ENCODE measurements around the gene PHTF2.

The PHTF2 gene

GRCh38 chr7:77798394-77799077 lies at the start of gene PHTF2, which contains the start of gene TMEM60:
Gene PHTF2, plus strand, starts transcription at chr7:77798773.
Gene TMEM60, minus strand, starts transcription at chr7:77798434. Its CDS starts 4,061 bp downstream, at chr7:77794373.
- peak within 1 kb of the TSS; percentile 97 to 98 for H3K27ac Mint-ChIP-seq
- no peaks in the 10 kb centered on the region for H3K27me3 Mint-ChIP-seq
- peak within 1 kb of the TSS; percentile 94 to 99 for H3K4me3 Mint-ChIP-seq
- peaks cover 66% of the 10 kb centered on the region for H3K4me1 Mint-ChIP-seq
- peak; percentile 96 for ATAC-seq
- H3K9me3 Mint-ChIP-seq, result no peaks in the 10 kb centered on the region
- DNase-seq, result peak; percentile 89 to 93

- ATAC-seq (no peak), DNase-seq (no peak)
- H3K4me1 Mint-ChIP-seq, result peaks cover 48% of the 10 kb centered on the region
- no peak overlapping the region for H3K27ac Mint-ChIP-seq
- no peaks in the 10 kb centered on the region for H3K27me3 Mint-ChIP-seq
- no peak overlapping the region for H3K4me3 Mint-ChIP-seq
- no peaks in the 10 kb centered on the region for H3K9me3 Mint-ChIP-seq
These were observed 46.6 kb upstream of the PHTF2 start for GRCh38 chr7:77752016-77752415.

GRCh38 chr7:77753173-77753572 lies 45.4 kb upstream of the PHTF2 start:
- H3K27me3 Mint-ChIP-seq, result no peaks in the 10 kb centered on the region
- H3K4me3 Mint-ChIP-seq, result no peak overlapping the region
- peaks cover 46% of the 10 kb centered on the region for H3K4me1 Mint-ChIP-seq
- H3K9me3 Mint-ChIP-seq, result no peaks in the 10 kb centered on the region
- no peak overlapping the region for H3K27ac Mint-ChIP-seq
- no peak for ATAC-seq
- no peak for DNase-seq

GRCh38 chr7:77757589-77757988 lies 41.0 kb upstream of the PHTF2 start:
- H3K27ac Mint-ChIP-seq, result peak overlapping the region in 1 of 2 donors; percentile 50
- ATAC-seq (peak; percentile 96), DNase-seq (peak in 1 of 2 donors; percentile 27)
- peaks cover 41% of the 10 kb centered on the region for H3K4me1 Mint-ChIP-seq
- no peak overlapping the region for H3K4me3 Mint-ChIP-seq
- no peaks in the 10 kb centered on the region for H3K9me3 Mint-ChIP-seq
- H3K27me3 Mint-ChIP-seq, result no peaks in the 10 kb centered on the region

- Mint-ChIP-seq H3K27me3 (no peaks in the 10 kb centered on the region), H3K27ac (no peak overlapping the region), H3K4me3 (no peak overlapping the region), H3K9me3 (no peaks in the 10 kb centered on the region), H3K4me1 (peaks cover 34% of the 10 kb centered on the region)
- ATAC-seq, result peak; percentile 60
- DNase-seq, result peak; percentile 59 to 68
These were observed 39.2 kb upstream of the PHTF2 start for GRCh38 chr7:77759294-77759889.

- Mint-ChIP-seq H3K27me3 (no peaks in the 10 kb centered on the region), H3K27ac (no peak overlapping the region), H3K4me1 (peaks cover 31% of the 10 kb centered on the region), H3K4me3 (no peak overlapping the region), H3K9me3 (no peaks in the 10 kb centered on the region)
- no peak for ATAC-seq
- no peak for DNase-seq
These were observed 37.6 kb upstream of the PHTF2 start for GRCh38 chr7:77760809-77761453.

GRCh38 chr7:77765481-77765880 lies 33.1 kb upstream of the PHTF2 start:
- H3K4me3 Mint-ChIP-seq, result no peak overlapping the region
- no peak overlapping the region for H3K27ac Mint-ChIP-seq
- peaks cover 16% of the 10 kb centered on the region for H3K4me1 Mint-ChIP-seq
- H3K27me3 Mint-ChIP-seq, result no peaks in the 10 kb centered on the region
- DNase-seq, result no peak
- no peaks in the 10 kb centered on the region for H3K9me3 Mint-ChIP-seq
- no peak for ATAC-seq

- ATAC-seq (no peak), DNase-seq (no peak)
- Mint-ChIP-seq H3K4me3 (no peak overlapping the region), H3K9me3 (no peaks in the 10 kb centered on the region), H3K27ac (no peak overlapping the region), H3K4me1 (peaks cover 14% of the 10 kb centered on the region), H3K27me3 (no peaks in the 10 kb centered on the region)
These were observed 32.4 kb upstream of the PHTF2 start for GRCh38 chr7:77765906-77766800.

GRCh38 chr7:77766801-77767605 lies 31.6 kb upstream of the PHTF2 start:
- peaks cover 11% of the 10 kb centered on the region for H3K4me1 Mint-ChIP-seq
- H3K27me3 Mint-ChIP-seq, result no peaks in the 10 kb centered on the region
- no peak for ATAC-seq
- DNase-seq, result no peak
- no peaks in the 10 kb centered on the region for H3K9me3 Mint-ChIP-seq
- H3K4me3 Mint-ChIP-seq, result no peak overlapping the region
- H3K27ac Mint-ChIP-seq, result peak overlapping the region in 1 of 2 donors; percentile 34

- Mint-ChIP-seq H3K4me3 (no peak overlapping the region), H3K9me3 (no peaks in the 10 kb centered on the region), H3K4me1 (no peaks in the 10 kb centered on the region), H3K27me3 (no peaks in the 10 kb centered on the region), H3K27ac (peak overlapping the region in 1 of 2 donors; percentile 59)
- ATAC-seq, result no peak
- no peak for DNase-seq
These were observed 28.3 kb upstream of the PHTF2 start for GRCh38 chr7:77770316-77770715.

GRCh38 chr7:77771901-77772300 lies 26.7 kb upstream of the PHTF2 start:
- no peaks in the 10 kb centered on the region for H3K9me3 Mint-ChIP-seq
- DNase-seq, result no peak
- no peaks in the 10 kb centered on the region for H3K4me1 Mint-ChIP-seq
- H3K4me3 Mint-ChIP-seq, result no peak overlapping the region
- ATAC-seq, result no peak
- no peaks in the 10 kb centered on the region for H3K27me3 Mint-ChIP-seq
- no peak overlapping the region for H3K27ac Mint-ChIP-seq

- H3K4me1 Mint-ChIP-seq, result no peaks in the 10 kb centered on the region
- no peak overlapping the region for H3K27ac Mint-ChIP-seq
- H3K4me3 Mint-ChIP-seq, result no peak overlapping the region
- no peak for ATAC-seq
- no peaks in the 10 kb centered on the region for H3K9me3 Mint-ChIP-seq
- no peak for DNase-seq
- no peaks in the 10 kb centered on the region for H3K27me3 Mint-ChIP-seq
These were observed 20.0 kb upstream of the PHTF2 start for GRCh38 chr7:77778535-77778934.

- DNase-seq, result no peak
- no peak overlapping the region for H3K27ac Mint-ChIP-seq
- no peak overlapping the region for H3K4me3 Mint-ChIP-seq
- ATAC-seq, result no peak
- no peaks in the 10 kb centered on the region for H3K4me1 Mint-ChIP-seq
- H3K27me3 Mint-ChIP-seq, result no peaks in the 10 kb centered on the region
- H3K9me3 Mint-ChIP-seq, result peaks cover 0 to 13% of the 10 kb centered on the region in 2 donors
These were observed 16.2 kb upstream of the PHTF2 start for GRCh38 chr7:77782383-77782782.

GRCh38 chr7:77783111-77783510 lies 15.5 kb upstream of the PHTF2 start:
- Mint-ChIP-seq H3K4me1 (no peaks in the 10 kb centered on the region), H3K27ac (no peak overlapping the region), H3K4me3 (no peak overlapping the region), H3K27me3 (no peaks in the 10 kb centered on the region), H3K9me3 (peaks cover 0 to 13% of the 10 kb centered on the region in 2 donors)
- ATAC-seq, result no peak
- no peak for DNase-seq

- Mint-ChIP-seq H3K4me1 (no peaks in the 10 kb centered on the region), H3K4me3 (no peak overlapping the region), H3K27me3 (no peaks in the 10 kb centered on the region), H3K27ac (no peak overlapping the region), H3K9me3 (peaks cover 0 to 13% of the 10 kb centered on the region in 2 donors)
- ATAC-seq (no peak), DNase-seq (no peak)
These were observed 15.0 kb upstream of the PHTF2 start for GRCh38 chr7:77783545-77783944.

Data from stimulated activated naive CD8-positive, alpha-beta T cell treated with anti-CD3 and anti-CD28 coated beads, Interleukin-15, amount 100 ng/mL, for 72 hours (primary cell).